ENCODE measurements around the gene ARHGAP25.

ARHGAP25 gene

GRCh38 chr2:68832233-68832869 lies 97.7 kb downstream of the ARHGAP25 start:
- peak; percentile 47 for DNase-seq (ENCODE audit: low spot score)

DNA sequence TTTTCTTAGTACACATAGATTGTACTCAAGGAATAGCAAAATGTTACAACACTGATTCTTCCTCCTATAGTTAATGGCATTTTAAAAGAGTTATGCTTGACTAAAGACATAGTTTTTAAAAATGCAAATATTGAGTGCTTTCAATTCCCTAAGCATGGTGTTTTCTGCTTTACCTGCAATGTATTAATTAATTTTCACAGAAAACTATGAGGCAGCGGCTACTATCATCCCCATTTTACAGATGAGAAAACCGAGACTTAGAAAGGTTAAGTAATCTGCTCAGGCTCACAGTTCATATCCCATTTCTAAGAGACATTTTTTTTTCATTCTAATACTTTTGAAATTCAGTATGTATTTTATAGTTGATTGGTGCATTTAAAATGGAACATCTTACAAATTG lies 98.6 kb downstream of the ARHGAP25 start:
- no peak for DNase-seq (ENCODE audit: low spot score)

- no peak for DNase-seq (ENCODE audit: low spot score)
These were observed 100.2 kb downstream of the ARHGAP25 start for GRCh38 chr2:68834737-68835376.

GRCh38 chr2:68835621-68836020 lies 101.0 kb downstream of the ARHGAP25 start:
- no peak for DNase-seq (ENCODE audit: low spot score)

- peak; percentile 72 for DNase-seq (ENCODE audit: low spot score)
These were observed 102.7 kb downstream of the ARHGAP25 start for GRCh38 chr2:68837164-68837860.

DNA sequence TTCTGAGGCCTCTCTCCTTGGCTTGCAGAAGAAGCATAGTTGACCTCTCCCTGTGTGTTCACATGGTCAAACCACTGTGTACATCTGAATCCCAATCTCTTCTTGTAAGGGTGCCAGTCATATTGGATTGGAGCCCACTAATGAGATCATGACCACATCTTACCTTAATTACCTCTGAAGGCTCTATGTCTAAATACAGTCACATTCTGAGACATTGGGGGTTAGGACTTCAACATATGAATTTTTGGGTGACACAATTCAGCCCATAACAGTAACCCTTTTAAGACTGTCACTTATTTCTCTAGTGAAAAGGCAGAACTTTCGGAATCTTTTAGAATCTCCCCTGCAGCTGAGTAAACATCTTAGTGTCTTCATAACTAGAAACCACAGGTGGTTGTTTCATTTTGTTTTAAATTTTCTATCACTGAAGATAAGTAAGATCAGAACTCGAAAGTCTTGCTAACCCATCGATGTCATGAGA lies 103.3 kb downstream of the ARHGAP25 start:
- DNase-seq (ENCODE audit: low spot score), result no peak

- no peak for DNase-seq (ENCODE audit: low spot score)
These were observed 104.0 kb downstream of the ARHGAP25 start for GRCh38 chr2:68838641-68839040.

- peak; percentile 37 for DNase-seq (ENCODE audit: low spot score)
These were observed 104.7 kb downstream of the ARHGAP25 start for GRCh38 chr2:68839260-68839833.

DNA sequence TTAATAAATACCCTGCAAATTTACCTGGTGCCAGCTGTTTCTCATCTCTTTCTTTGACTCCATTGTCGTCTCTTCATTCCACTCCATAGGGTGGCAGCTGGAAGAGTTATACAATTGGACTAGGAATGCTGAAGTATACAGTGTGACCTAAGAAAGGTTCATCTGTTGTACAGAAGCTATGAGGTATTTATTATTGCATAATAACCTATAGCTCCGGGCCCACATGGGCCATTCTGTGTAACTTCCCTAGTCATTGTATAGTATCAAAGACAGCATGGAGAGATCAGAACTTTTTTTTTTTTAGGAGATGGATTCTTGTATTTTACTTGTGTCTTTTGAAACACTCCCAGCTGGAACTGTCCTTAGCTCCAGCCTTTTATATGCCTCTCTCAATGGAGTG lies 110.4 kb downstream of the ARHGAP25 start:
- DNase-seq (ENCODE audit: low spot score), result no peak

- no peak for DNase-seq (ENCODE audit: low spot score)
These were observed 111.5 kb downstream of the ARHGAP25 start for GRCh38 chr2:68846091-68846490.

GRCh38 chr2:68847751-68848150 lies 113.1 kb downstream of the ARHGAP25 start:
- no peak for DNase-seq (ENCODE audit: low spot score)

DNA sequence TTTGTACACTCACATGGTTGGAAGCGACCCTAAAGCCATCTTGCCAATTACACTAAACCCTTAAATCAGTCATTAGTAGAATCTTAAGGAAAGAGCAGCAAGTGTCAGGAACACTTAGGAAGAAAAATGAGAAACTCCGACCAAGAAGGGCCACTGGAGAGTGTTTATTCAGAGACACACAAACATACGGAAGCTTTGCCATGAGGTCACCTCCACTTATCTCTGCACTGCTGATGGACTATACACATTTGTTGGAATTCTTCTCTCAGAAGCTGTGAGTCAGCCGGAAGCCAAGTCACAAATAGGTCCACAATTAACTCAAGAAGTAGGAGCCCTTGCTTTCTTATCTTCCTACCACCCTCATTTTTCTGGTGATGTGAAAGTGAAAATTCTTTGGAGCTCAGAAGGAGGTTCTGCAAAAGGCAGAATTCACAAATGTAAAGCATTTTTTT lies 115.0 kb downstream of the ARHGAP25 start:
- no peak for DNase-seq (ENCODE audit: low spot score)

DNA sequence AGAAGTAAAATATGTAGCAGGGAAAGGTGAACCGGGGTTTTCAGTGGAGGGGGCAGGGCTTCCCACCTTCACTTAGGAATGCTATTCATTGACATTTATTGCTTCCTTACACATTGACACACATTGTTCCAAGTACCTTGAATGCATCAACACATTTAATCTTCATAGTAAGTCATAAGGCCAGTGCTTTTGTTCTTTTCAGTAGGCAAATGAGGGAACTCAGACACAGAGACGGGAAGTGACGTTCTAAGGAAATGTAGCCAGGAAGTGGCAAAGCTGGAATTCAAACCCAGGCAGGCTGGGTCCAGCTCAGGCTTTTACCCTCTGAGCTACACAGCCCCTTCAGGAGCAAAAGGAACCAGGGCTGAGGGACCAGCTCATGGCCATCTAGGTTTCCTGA lies 115.9 kb downstream of the ARHGAP25 start:
- DNase-seq (ENCODE audit: low spot score), result no peak

DNA sequence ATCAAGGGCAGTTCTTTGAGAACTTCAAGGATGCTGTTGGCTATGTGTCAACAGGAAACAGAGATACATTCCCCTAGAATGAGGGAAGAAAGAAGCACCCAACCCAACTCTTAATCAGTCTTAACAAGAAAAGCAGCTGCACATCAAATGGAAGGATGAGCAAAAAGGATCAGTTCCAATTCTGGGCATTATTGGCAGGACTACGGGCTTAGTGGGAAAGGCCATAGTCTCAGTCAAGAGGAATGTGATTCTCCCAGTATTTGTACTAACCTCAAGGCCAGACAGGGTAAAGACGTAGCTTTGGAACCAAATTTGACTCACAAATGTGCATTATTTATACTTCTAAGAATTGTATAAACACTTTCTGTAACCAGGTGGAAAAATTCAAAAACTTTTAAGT lies 118.4 kb downstream of the ARHGAP25 start:
- no peak for DNase-seq (ENCODE audit: low spot score)

GRCh38 chr2:68853915-68854314 lies 119.3 kb downstream of the ARHGAP25 start:
- no peak for DNase-seq (ENCODE audit: low spot score)

DNA sequence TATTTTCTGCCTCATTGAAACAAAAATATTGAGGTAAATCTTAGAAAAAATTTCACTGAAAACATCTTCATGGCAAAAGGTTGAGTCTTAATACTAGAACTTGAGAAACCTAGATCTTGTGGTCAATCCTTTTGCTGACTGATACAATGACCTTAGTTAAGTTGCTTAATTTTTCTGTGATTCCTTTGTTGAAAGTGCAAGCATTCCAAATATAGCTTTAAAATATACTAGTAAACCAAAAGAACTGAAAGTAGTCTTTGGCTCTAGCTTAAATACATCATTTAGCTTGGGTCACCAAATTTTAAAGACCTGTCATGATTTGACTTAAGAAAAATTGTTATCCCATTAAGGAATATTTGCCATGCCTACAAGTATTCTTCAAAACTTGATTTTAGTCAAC lies 119.9 kb downstream of the ARHGAP25 start:
- DNase-seq (ENCODE audit: low spot score), result no peak

- DNase-seq (ENCODE audit: low spot score), result no peak
These were observed 120.9 kb downstream of the ARHGAP25 start for GRCh38 chr2:68855550-68855949.

GRCh38 chr2:68857202-68857845 lies 122.7 kb downstream of the ARHGAP25 start:
- DNase-seq (ENCODE audit: low spot score), result no peak

DNA sequence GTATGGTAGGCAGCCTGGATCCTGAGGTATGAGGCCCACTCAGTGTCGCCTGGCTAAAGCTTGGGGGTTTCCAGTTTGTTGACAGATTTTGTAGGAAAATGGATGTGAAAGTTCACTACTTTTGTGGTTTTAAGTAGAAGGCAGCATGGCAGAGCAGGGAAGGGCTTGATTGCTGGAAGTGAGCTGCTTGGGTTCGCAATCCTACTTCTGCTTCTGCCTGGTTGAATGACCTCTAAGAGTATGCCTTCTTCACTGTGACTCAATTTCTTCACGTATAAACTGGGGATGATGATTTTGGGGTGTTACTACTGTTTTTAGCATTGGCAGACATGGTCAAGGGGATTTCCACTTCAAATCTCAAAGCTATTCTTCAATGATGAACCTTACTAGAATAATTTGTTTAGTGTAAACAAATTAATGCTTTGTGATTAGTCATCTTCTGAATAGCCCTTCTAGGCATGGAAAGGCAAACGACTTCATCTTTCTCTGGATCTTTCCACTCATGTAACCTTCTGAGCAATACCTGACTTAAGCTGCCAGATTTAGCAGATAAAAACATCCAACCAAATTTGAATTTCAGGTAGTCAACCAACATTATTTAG lies 123.3 kb downstream of the ARHGAP25 start:
- no peak for DNase-seq (ENCODE audit: low spot score)

DNA sequence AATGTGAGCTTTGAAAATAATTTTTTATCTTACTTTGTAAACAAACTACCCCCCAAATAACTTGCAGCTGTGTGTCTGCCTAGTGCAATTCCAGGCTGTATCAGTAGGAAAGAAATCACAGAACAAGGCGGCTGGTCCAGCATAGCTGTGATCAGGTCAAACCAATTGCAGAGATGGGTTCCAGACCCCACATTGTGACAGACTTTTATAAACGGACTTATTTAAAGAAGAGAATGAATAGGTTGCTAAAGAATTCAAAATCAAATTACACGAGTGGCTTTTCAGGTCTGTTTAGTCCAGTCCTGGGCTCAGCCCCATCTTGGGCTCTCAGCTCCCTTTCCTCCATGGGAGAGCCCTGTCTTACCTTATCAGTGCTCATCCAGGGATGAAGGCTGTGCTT lies 125.5 kb downstream of the ARHGAP25 start:
- DNase-seq (ENCODE audit: low spot score), result no peak

GRCh38 chr2:68861330-68861729 lies 126.7 kb downstream of the ARHGAP25 start:
- DNase-seq (ENCODE audit: low spot score), result no peak

DNA sequence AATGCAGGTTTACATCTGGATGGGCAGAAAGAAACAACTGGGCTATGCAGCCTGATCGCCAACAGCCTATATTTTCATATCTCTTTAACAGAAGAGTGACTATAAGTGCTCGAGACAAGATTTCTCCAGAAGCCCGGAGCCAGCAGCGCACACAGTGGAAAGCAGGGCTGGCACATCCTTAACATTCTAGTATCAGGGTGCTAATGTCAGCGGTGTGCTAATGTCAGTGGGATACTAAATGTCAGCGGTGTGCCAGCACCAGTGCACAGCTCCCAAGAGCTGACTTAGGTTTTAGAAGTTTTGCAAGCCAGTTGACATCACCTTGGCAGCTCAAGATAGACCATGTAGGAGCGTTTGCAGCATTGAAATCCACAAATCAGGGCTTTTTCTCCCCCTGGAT lies 128.3 kb downstream of the ARHGAP25 start:
- DNase-seq (ENCODE audit: low spot score), result no peak
